Cardiac septum (tissue), 1 donor: ENCODE measurements around the gene MAPK8IP3. TPM values are rescaled to one million over a fixed set of nuclear protein-coding genes. Genes with fewer than 3 reads are reported as not detected.
A peak's percentile ranks its signal among the peaks of the same experiment; 100 is the strongest.

Experiments used
- DNase-seq: peaks from one replicate; pipeline ENCODE4 v3.0.0-alpha.2; 2020; ENCODE audit warnings: low spot score
- intact Hi-C: fragments of 100-400 bp; cut with DNase I; formaldehyde crosslinking; loops from one replicate; pipeline ENCODE4 v1.14.0; 2022
- total RNA-seq: library from RNA; stranded (reverse); fragmentation: NEBNext Ultra II Directional; extraction: Animal tissue kit (Norgen Biotek cat#: 25700); gene quantifications from one replicate; pipeline ENCODE4 v1.2.1, GENCODE V29; 2021
- donor health status: DM: no; HTN: no; CAD: no.

The MAPK8IP3 gene
- total RNA-seq, 1 donor from 2014 or later = 71.4 TPM

GRCh38 chr16:1770328-1771187 lies 64.6 kb downstream of the MAPK8IP3 start:
- DNase-seq = no peak
- intact Hi-C loops = loop anchor here (5.0 kb wide), 1 partner anchor 63 kb away; the partner anchor contains the start of gene MAPK8IP3

DNA sequence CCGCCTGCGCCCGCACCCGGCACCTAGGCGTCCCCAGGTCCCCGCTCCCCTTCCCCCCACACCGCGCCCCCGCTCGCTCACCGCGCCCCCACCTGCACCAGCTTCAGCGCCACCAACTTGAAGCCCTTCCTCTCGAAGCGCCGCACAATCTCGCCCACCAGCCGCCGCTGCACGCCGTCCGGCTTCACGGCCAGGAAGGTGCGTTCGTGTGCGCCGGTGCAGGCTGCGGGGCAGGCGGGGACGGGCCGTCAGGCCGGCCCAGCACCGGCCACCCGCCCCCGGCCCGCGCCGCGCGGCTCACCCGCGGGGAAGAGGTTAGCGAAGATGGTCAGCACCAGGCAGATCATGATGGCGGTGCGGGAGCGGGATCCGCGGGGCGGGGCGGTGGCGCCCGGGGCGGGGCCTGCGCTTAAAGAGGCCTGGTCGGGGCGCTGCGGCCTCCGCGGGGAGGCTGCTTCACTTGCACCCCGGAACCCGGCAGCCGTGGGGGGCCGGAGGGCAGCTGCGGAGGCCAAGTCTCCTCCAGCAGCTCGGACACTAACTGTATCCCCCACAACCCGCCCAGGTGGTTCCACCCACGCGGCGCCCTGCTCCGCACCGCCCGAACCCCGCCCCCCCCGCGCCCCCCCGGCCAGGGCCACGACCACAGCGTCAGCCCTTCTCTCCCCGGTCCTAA lies 65.3 kb downstream of the MAPK8IP3 start, which contains the start of gene NME3:
Gene NME3, minus strand, starts transcription at position 356 of the 676 bp plus-strand sequence. Its CDS starts 9 bp downstream, at position 347.
- intact Hi-C loops = loop anchor here (5.0 kb wide), 1 partner anchor 64 kb away; the partner anchor contains the start of gene MAPK8IP3
- peak; percentile 92 for DNase-seq

DNA sequence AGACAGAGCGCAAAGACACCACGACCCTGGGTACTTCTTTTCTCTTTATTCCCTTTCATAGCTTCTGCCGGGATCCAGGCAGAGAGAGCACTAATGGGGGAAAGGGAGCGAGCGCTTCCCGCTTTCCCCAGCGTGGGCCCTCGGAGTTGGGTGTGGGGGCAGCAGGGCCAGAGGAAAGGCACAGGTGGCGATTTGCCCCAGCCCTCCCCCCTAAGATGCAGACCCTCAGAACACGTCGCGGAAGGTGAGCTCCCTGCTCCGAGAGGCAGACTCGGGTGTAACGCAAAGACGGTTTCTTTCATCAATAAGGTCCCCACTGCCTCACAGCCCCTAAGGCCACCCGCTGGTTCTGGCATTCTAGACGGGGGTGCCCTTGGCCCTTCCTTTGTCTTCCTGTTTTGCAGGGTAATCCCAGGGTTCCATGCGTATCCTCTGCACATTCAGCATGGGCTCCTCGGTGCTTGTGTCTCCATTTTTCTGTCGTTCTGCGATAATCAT lies 65.9 kb downstream of the MAPK8IP3 start:
- intact Hi-C loops = loop anchor here (5.0 kb wide), 1 partner anchor 65 kb away; the partner anchor contains the start of gene MAPK8IP3
- no peak for DNase-seq

DNA sequence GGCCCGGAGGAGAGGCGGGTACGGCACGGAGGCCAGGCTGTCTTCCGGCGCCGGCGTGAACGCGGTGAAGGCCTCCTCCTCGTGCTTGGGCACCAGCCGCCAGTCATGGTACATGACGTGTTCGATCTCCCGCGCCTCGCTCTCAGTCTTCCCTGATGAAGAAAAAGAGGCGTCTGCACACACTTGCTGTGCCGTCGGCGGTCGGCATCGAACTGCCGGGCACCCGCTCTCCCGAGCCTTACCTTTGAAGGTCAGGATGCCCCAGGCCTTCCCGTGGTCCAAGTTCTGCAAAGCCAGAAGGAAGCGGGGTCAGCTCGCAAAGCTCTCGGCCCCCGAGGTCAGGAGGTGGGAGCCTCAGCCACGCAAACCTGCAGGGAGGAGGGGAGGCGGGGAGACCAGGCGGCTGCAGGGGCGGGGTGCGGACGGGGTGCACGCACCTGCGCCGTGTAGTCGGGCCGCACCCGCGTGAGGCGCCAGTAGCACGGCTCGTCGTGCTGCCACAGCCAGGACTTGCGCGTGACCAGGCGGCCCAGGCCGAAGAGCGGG lies 66.4 kb downstream of the MAPK8IP3 start, which contains the start of gene EME2:
Gene EME2, plus strand, starts transcription at position 449 of the 546 bp plus-strand sequence. CDS start 418 bp downstream, outside the sequence.
- intact Hi-C loops = loop anchor here (5.0 kb wide), 1 partner anchor 65 kb away; the partner anchor contains the start of gene MAPK8IP3
- DNase-seq = no peak

DNA sequence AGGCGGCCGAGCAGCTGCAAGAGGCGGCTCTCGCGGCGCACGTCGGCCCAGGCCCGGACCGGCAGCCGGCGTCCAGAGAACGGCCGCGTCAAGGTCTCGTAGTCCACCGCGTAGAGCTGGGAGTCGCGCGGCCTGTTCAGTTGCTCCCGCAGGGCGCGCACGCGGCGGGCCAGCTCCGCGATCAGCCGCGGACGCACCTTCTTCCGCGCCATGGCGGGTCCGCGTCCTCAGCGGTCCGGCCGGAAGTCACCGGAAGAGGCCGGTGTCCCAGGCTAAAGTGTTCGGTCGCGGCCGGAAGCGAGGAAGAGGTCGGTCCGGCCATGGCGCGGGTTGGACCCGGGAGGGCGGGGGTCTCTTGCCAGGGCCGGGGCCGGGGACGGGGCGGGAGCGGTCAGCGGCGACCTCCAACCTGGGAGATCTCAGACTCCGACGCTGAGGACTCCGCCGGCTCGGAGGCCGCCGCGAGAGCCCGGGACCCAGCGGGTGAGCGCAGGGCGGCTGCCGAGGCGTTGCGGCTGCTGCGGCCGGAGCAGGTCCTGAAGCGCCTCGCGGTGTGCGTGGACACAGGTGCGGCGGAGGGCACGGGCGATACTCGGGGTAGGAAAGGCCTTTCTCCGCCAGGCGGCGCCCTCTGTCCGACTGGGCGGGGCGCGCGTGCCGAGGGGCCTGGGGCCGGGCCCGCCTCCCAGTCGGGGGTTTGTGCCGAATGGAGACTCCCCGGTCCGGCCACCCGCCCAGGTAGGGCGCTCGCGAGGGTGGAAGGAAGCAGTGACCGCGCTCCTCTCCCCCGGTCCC lies 67.1 kb downstream of the MAPK8IP3 start, which contains the start of gene MRPS34:
Gene MRPS34, minus strand, starts transcription at position 227 of the 795 bp plus-strand sequence. Its CDS starts 15 bp downstream, at position 212.
- intact Hi-C loops = loop anchor here (5.0 kb wide), 1 partner anchor 66 kb away; the partner anchor contains the start of gene MAPK8IP3
- peak; percentile 91 for DNase-seq

DNA sequence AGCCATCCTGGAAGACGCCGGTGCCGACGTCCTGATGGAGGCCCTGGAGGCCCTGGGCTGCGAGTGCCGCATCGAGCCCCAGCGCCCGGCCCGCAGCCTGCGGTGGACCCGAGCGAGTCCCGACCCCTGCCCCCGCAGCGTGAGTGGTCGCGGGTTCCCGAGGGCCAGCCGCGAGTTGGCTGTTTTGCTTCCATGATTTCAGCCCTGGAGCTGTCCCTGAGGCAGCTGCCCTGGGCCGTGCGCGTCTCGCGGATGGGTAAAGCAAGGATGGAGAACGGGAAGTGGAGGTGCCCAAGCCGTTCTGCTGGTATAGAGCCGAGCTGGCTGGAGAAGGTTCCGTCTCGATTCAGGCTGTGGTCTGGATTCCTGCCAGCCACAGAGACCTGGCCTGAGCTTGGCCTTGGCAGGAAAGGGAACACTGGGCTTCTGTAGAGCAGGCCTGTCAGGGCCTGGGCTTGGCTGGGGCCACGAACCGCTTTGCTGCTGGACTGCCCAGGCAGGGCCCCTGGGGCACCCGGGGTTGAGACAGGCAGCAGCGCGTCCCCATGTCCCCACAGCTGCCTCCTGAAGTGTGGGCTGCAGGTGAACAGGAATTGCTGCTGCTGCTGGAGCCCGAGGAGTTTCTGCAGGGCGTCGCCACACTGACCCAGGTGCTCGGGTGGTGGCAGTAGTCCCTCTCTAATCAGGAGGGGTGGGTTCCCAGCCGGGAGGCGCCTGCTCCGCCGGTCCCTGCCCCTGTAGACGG lies 67.9 kb downstream of the MAPK8IP3 start:
- intact Hi-C loops = loop anchor here (5.0 kb wide), 1 partner anchor 67 kb away; the partner anchor contains the start of gene MAPK8IP3

DNA sequence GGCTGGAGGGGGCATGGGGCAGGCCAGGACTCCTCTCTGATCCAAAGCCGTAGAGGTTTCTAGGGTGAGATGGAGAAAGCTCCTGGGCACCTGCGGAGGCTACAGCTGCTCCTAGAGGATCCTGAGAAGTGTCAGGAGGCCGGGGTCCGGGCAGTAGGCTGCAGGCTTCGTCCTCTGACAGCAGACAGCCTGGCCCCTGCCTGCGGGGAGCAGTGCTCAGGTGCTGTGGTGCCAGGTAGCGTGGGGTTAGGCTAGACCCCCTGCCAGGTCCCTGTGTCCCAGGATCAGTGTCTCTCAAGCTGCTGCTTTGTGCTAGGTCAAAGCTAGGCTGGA lies 68.4 kb downstream of the MAPK8IP3 start:
- DNase-seq = no peak
- intact Hi-C loops = loop anchor here (5.0 kb wide), 1 partner anchor 67 kb away; the partner anchor contains the start of gene MAPK8IP3

More for the DNA sequence above, 67.9 kb downstream of the MAPK8IP3 start:
- no peak for DNase-seq

- intact Hi-C loops = no loop called here
- DNase-seq = no peak
Measured at GRCh38 chr16:1775006-1775845, 69.2 kb downstream of the MAPK8IP3 start.

- no peak for DNase-seq
- intact Hi-C loops = no loop called here
Measured at GRCh38 chr16:1775846-1776671, 70.1 kb downstream of the MAPK8IP3 start.

DNA sequence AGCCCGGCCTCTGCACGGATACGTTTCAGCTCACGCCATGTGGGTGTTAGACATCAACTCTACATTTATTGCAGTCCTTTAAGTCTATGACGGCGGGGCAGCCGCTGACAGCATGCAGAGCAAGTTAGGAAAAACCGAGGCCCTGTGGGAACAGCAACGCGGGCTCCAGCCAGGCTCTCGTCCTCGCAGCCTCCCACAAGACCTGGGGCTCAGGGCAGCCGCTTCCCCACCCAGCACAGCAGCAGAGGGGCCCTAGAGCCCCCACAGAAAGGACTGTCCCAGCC lies 70.6 kb downstream of the MAPK8IP3 start:
- intact Hi-C loops = no loop called here
- DNase-seq = no peak

DNA sequence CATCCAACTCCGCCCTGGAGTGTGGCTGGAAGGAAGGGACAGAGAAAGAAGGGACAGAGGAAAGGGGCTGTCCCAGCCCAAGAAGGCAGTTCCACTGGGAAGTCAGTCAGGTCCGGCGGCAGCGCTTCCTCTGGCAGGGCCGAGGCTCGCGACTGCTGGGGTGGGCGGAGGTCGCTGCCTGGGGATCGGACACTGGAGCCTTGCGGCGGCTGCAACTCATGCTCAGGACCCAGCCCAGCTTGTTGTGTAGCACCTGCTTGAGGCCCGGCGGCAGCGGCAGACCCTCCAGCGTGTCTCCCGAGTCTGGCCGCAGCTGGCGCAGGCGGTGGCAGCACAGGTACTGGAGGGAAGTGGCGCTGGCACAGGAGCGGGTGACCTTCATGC lies 71.0 kb downstream of the MAPK8IP3 start:
- DNase-seq = no peak
- intact Hi-C loops = no loop called here

- intact Hi-C loops = no loop called here
- no peak for DNase-seq
Measured at GRCh38 chr16:1777375-1778199, 71.6 kb downstream of the MAPK8IP3 start.

DNA sequence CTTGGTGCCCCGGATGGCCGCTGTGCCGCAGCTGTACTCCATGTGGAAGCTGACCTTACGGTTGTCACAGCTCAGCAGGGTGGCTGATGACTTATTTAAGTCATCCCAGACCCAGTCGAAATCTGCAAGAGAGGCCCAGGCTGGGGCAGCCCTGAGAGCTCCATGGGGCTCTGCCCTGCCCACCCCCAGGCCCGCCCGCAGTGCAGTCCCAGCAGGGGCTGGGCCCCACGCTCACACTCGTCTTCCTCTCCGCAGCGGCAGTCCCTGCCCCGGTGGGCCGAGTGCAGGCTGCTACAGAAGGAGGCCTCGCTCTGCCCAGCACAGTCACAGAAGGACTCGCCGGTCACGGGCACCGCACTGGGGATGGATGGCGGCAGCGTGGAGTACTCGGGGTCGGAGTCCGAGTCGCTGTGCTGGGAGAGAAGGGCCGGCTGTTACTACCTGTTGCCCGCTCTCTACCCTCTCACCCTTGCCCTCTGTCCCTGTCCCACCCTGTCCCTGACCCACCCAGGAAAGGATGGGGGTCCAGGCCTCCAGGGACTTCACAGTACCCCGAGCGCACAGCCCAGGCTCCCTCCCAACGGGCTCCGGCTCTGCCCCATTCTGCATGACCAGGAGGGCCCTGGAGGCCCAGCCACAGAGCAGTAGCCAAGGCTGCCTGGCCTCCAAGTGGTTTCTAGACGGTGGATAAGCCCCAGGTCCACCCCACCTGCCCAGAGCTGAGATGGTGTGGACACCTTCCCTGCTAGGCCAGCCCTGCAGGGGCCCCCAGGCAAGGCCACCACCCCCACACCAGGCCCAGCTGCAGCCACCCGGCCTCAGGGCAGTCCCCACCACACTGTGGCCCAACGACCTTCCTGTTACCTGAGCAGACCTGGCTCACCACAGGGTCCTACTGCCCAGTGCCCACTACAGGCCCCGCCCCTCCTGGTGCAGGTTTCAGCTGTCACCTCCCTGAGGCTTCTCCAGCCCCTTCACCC lies 72.5 kb downstream of the MAPK8IP3 start:
- DNase-seq = no peak
- intact Hi-C loops = no loop called here

DNA sequence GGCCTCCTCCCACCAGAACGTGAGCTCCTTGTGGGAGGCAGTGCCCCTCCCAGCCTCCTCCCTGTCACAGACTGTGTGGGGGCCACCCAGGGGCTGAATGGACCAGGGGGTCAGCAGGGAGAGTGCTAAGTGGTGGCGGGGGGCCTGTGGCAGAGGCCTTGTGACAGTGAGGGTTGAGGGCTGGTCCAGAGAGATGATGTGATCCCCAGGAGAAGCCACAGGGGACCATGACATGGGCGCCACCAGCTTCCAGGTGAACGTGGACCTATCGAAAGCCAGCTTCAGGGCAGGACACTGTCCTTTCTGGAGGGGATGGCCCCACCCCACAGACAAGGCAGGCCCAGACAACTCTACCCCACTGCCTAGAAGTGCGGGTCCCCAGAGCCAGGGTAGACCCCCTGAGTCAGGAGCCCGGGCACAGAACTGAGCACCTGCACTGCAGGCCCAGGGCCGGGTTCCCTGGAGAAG lies 73.3 kb downstream of the MAPK8IP3 start:
- intact Hi-C loops = no loop called here
- DNase-seq = no peak
